Activated T-cell treated with anti-CD3 and anti-CD28 coated beads, Interleukin-2, amount 50 U/mL, for 72 hours (primary cell): ENCODE data around the gene CDY2B. TPM values are rescaled to one million over a fixed set of nuclear protein-coding genes. Genes with fewer than 3 reads are reported as not detected.
"Not testable (repeated sequence)": the region's sequence is repeated elsewhere in the genome, so short reads cannot be mapped to it uniquely, and the experiment has no call there.

Source experiments
- ATAC-seq, 2 donors: fragments of 150-1000 bp; cut with Tn5 transposase; replicated peaks in 1 of 2; 2 replicates each; pipeline ENCODE4 v1.10.0; 2021; ENCODE audit warnings: moderate library complexity in 2 of 2, mild to moderate bottlenecking in 1 of 2
- DNase-seq, 2 donors: peaks; one replicate each; pipeline ENCODE4 v3.0.0; 2021 to 2022; ENCODE audit warnings: mixed read lengths in 1 of 2
- H3K27ac Mint-ChIP-seq: one replicate; pipeline ENCODE4 v1.8.0; 2022; ENCODE audit warnings: mild to moderate bottlenecking, moderate library complexity, mixed read lengths
- H3K27me3 Mint-ChIP-seq: one replicate; pipeline ENCODE4 v1.8.0; 2022; ENCODE audit warnings: low read depth, mixed read lengths
- H3K36me3 Mint-ChIP-seq, 2 donors: one replicate each; pipeline ENCODE4 v1.8.0; 2022; ENCODE audit warnings: mixed read lengths in 2 of 2, mild to moderate bottlenecking in 1 of 2; ENCODE audit not compliant: insufficient read depth in 2 of 2
- H3K4me1 Mint-ChIP-seq: one replicate; pipeline ENCODE4 v1.8.0; 2022; ENCODE audit warnings: low read depth, mixed read lengths
- H3K4me3 Mint-ChIP-seq, 2 donors: one replicate each; pipeline ENCODE4 v1.8.0; 2022; ENCODE audit warnings: mild to moderate bottlenecking in 2 of 2, mixed read lengths in 2 of 2, moderate library complexity in 2 of 2
- H3K9me3 Mint-ChIP-seq, 2 donors: one replicate each; pipeline ENCODE4 v1.8.0; 2022; ENCODE audit warnings: mixed read lengths in 2 of 2
- total RNA-seq, 2 donors: library from RNA; stranded (reverse); gene quantifications; one replicate each; pipeline ENCODE4 v1.2.3, GENCODE V29; 2022

Gene CDY2B
- total RNA-seq, 2 donors from 2014 or later: not detected

DNA sequence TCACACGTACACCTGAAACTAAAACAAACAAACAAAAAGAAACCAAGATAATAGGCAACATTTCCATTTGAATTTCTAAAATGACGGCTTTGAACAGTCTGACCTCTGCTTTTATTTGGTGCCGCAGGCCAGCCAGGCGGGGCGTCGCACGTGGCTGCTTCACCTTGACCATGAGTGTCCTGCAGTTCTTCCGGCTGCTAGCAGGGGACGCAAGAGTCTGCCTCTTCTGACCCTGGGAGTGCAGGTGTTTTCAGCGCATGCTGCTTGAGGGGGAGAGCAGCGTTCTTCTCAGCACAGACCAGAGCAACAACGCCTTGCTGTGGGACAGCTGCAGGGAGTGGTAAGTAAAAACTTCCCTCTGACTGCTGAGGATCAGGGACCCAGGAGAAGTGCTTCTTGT is 47.9 kb downstream of the CDY2B start:
- ATAC-seq, H3K9me3 Mint-ChIP-seq, H3K4me1 Mint-ChIP-seq, DNase-seq, H3K27me3 Mint-ChIP-seq, H3K4me3 Mint-ChIP-seq, H3K27ac Mint-ChIP-seq, H3K36me3 Mint-ChIP-seq: not testable (repeated sequence)

Other genes with a start within 250 kb of the CDY2B start
- gene CDY2A, start 145.6 kb upstream of the CDY2B start, total RNA-seq: not detected